Tibial nerve (tissue), 4 donors: Measurements from ENCODE around the gene NEUROD2.

Experiments used
- CTCF ChIP-seq, 5 experiments: fragments of 200-600 bp in 3 of 5; fragments of 450-650 bp in 2 of 5; sonication (generic) in 3 of 5; IDR thresholded peaks; one replicate each; pipeline ENCODE4 v1.5.1; 2016 to 2019; ENCODE audit warnings: antibody characterized with exemption in 5 of 5, mild to moderate bottlenecking in 3 of 5, moderate library complexity in 2 of 5
- EP300 ChIP-seq, 2 donors: sonication (generic); formaldehyde crosslinking; IDR thresholded peaks; one replicate each; pipeline ENCODE4 v1.6.1; 2017; ENCODE audit warnings: antibody characterized with exemption in 2 of 2, mild to moderate bottlenecking in 1 of 2
- POLR2A ChIP-seq, 2 donors: fragments of 450-650 bp; IDR thresholded peaks; one replicate each; pipeline ENCODE4 v1.6.1; 2017; ENCODE audit warnings: antibody characterized with exemption in 2 of 2, mild to moderate bottlenecking in 2 of 2, moderate library complexity in 2 of 2

GRCh38 chr17:39628655-39629493, 21.2 kb upstream of the NEUROD2 start:
- TF ChIP-seq CTCF (IDR thresholded peaks at IDR 0.05) (no peak), EP300 (IDR thresholded peaks at IDR 0.05) (no peak), POLR2A (IDR thresholded peaks at IDR 0.05) (no peak)
